ENCODE measurements around the gene ESR1.

ESR1 gene

GRCh38 chr6:152094992-152095592, 287.6 kb downstream of the ESR1 start:
- Mint-ChIP-seq H3K9me3 (no peaks in the 10 kb centered on the region), H3K36me3 (peaks cover 3% of the 10 kb centered on the region), H3K4me3 (no peak overlapping the region), H3K4me1 (no peaks in the 10 kb centered on the region), H3K27me3 (no peaks in the 10 kb centered on the region), H3K27ac (no peak overlapping the region)

DNA sequence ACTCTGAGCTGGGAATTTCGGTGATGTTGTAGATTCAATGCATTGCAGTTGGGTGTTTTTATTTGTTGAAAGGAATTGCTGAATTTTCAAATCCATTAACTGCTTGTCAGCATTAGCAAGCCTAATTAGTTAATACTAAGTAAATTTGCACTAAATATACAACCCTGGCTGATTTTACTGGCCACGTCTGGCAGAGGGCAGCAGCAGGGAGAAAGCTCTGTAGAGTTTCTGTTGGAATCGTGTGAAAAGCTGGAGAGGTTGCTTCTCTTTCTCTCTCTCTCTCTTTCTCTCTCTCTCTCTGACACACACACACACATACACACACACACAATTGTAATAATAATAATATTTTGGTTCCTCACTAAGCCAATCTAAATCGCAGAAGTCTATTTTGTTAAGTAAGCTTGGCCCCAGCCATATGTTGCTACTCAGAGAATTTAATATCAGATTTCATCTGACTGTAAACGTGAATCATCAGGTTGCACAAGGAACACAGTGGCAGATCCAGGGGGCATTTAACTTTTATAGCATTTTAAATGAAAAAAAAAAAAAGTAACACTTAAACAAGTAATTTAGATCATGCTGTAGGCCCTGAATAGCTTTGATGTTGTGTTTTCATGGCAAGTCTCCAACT, 289.5 kb downstream of the ESR1 start:
- H3K4me3 Mint-ChIP-seq = no peak overlapping the region
- H3K36me3 Mint-ChIP-seq = peaks cover 3% of the 10 kb centered on the region
- H3K9me3 Mint-ChIP-seq = no peaks in the 10 kb centered on the region
- no peaks in the 10 kb centered on the region for H3K27me3 Mint-ChIP-seq
- no peak overlapping the region for H3K27ac Mint-ChIP-seq
- H3K4me1 Mint-ChIP-seq = no peaks in the 10 kb centered on the region

DNA sequence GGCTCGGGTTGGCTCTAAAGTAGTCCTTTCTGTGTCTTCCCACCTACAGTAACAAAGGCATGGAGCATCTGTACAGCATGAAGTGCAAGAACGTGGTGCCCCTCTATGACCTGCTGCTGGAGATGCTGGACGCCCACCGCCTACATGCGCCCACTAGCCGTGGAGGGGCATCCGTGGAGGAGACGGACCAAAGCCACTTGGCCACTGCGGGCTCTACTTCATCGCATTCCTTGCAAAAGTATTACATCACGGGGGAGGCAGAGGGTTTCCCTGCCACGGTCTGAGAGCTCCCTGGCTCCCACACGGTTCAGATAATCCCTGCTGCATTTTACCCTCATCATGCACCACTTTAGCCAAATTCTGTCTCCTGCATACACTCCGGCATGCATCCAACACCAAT, 291.2 kb downstream of the ESR1 start:
- peaks cover 3% of the 10 kb centered on the region for H3K36me3 Mint-ChIP-seq
- H3K4me1 Mint-ChIP-seq = no peaks in the 10 kb centered on the region
- H3K27me3 Mint-ChIP-seq = no peaks in the 10 kb centered on the region
- no peaks in the 10 kb centered on the region for H3K9me3 Mint-ChIP-seq
- no peak overlapping the region for H3K27ac Mint-ChIP-seq
- H3K4me3 Mint-ChIP-seq = no peak overlapping the region

- Mint-ChIP-seq H3K4me3 (no peak overlapping the region), H3K27ac (no peak overlapping the region), H3K4me1 (no peaks in the 10 kb centered on the region), H3K27me3 (no peaks in the 10 kb centered on the region), H3K9me3 (no peaks in the 10 kb centered on the region), H3K36me3 (peaks cover 3% of the 10 kb centered on the region)
Observed at GRCh38 chr6:152099446-152100182, 292.1 kb downstream of the ESR1 start.

DNA sequence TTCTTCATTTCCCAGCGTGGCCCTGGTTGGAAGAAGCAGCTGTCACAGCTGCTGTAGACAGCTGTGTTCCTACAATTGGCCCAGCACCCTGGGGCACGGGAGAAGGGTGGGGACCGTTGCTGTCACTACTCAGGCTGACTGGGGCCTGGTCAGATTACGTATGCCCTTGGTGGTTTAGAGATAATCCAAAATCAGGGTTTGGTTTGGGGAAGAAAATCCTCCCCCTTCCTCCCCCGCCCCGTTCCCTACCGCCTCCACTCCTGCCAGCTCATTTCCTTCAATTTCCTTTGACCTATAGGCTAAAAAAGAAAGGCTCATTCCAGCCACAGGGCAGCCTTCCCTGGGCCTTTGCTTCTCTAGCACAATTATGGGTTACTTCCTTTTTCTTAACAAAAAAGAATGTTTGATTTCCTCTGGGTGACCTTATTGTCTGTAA, 292.7 kb downstream of the ESR1 start:
- Mint-ChIP-seq H3K4me1 (no peaks in the 10 kb centered on the region), H3K27me3 (no peaks in the 10 kb centered on the region), H3K9me3 (no peaks in the 10 kb centered on the region), H3K27ac (no peak overlapping the region), H3K4me3 (no peak overlapping the region), H3K36me3 (peaks cover 3% of the 10 kb centered on the region)

DNA sequence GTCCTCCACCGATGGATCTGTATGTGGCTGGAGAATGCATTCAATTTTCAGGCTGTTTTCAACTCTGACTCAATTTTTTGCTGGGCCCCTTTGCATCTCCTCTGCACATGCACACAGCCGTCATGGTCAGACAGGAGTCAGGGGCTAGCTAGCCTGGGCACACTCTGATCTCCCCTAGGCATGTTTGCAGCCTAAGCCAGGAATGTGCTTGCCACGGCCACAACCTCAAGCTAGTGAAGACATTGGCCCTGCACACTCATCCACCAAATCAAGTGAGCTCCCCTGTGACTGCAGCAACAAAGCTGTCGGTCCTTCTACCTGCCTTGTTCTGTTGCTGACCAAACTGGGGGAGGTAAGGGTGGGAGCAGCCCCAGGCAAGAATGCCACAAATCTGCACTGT, 300.5 kb downstream of the ESR1 start:
- no peaks in the 10 kb centered on the region for H3K4me1 Mint-ChIP-seq
- H3K27me3 Mint-ChIP-seq = no peaks in the 10 kb centered on the region
- H3K36me3 Mint-ChIP-seq = peaks cover 2% of the 10 kb centered on the region
- no peaks in the 10 kb centered on the region for H3K9me3 Mint-ChIP-seq
- H3K4me3 Mint-ChIP-seq = no peak overlapping the region
- H3K27ac Mint-ChIP-seq = no peak overlapping the region

GRCh38 chr6:152110886-152111820, 303.7 kb downstream of the ESR1 start:
- Mint-ChIP-seq H3K27ac (no peak overlapping the region), H3K4me1 (no peaks in the 10 kb centered on the region), H3K27me3 (no peaks in the 10 kb centered on the region), H3K36me3 (peaks cover 2% of the 10 kb centered on the region), H3K9me3 (no peaks in the 10 kb centered on the region), H3K4me3 (no peak overlapping the region)

DNA sequence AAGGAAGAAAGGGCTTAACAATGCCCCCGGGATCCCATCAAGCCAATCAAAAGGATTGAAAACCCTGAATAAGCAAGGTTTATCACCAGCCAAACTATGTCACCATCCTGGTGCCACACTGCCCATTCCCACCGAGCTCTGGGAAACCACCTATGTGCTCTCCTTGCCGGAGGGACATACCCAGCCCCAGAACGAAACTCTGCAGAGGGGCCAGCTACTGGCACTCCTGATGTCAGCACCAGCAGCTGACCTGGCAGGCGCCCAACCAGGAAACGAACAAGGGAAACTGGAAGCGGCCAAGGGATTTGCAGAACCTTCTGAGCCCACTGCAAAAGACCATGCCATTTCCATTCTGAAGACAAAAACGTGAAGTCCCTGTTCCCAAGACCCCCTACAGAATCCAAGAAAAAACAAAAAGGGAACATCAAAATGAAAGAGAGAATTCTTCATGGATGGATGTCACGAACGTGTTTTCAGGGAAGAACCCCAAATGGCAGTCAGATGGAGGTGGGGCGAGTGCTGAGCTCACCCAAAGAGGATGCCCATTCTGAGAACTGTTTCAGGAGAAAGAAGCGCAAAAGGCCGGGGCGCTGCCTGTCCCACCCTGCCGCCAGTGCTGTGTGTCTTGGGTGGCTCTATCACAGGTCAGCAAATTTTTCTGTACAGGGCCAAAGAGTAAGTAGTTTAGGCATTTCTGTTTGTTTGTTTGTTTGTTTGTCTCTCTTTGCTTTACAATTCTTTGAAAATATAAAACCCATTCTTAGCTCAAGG, 305.2 kb downstream of the ESR1 start:
- Mint-ChIP-seq H3K4me3 (no peak overlapping the region), H3K27ac (no peak overlapping the region)

DNA sequence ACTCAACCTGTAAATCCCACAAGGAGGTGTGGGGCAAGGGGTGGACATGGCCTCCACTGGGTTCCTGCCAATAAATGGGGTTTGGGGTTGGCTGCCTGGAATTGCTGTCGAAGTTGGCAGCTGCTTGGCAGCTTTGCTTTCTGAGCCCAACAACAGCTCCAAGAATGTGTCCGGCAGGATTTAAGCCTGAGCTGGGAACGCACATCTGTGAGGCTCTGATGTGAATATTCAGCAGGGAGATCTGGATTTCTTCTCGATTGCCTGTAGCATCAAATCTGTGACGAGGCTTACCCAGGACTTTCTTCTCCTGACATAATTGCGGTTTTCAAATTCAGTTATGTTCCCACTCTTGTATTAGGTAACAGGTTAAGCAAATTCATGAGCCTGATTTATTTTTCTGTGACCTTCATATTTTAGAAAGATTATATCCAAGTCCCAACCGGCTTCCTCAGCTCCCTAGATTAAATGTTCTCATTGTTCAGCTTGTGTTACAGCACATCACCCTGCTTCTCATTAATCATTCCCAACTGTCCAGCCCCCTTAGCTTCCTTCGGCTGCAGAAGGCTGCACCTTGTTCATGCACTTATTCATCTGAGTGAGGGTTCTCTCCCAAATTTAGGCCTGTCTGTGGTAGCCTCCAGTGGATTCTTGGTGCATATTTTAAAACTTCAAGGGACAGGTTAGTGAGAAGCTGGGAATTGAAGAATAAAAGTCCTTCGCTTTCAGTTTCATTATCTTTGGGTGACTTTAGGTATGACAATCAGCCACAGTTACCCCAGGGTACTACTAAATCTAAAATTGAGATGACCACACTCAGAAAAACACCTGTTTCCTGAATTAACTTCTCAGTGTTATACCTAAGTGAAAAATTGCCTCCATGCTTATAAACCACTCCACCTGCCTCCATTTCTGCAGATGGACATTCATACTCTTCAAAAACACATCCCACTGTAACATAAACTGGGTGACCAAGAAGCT, 310.0 kb downstream of the ESR1 start:
- Mint-ChIP-seq H3K4me3 (no peak overlapping the region), H3K4me1 (peaks cover 8% of the 10 kb centered on the region), H3K36me3 (peaks cover 23% of the 10 kb centered on the region), H3K9me3 (no peaks in the 10 kb centered on the region), H3K27ac (no peak overlapping the region), H3K27me3 (no peaks in the 10 kb centered on the region)

More for the DNA sequence above, 305.2 kb downstream of the ESR1 start:
- H3K27me3 Mint-ChIP-seq = no peaks in the 10 kb centered on the region
- no peaks in the 10 kb centered on the region for H3K36me3 Mint-ChIP-seq
- peaks cover 4% of the 10 kb centered on the region for H3K4me1 Mint-ChIP-seq
- H3K9me3 Mint-ChIP-seq = no peaks in the 10 kb centered on the region

DNA sequence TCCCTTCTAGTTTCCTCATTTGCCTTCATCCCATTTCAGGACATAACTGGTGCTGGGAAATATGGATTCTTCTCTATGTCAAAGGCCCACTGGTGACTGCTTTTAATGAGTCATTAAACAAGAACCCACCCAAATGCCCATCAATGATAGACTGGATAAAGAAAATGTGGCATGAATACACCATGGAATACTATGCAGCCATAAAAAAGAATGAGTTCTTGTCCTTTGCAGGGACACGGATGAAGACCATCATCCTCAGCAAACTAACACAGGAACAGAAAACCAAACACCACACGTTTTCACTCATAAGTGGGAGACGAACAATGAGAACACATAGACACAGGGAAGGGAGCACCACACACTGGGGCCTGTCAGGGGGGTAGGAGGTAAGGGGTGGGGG, 310.7 kb downstream of the ESR1 start:
- Mint-ChIP-seq H3K36me3 (peaks cover 23% of the 10 kb centered on the region), H3K4me3 (no peak overlapping the region), H3K9me3 (no peaks in the 10 kb centered on the region), H3K4me1 (peaks cover 8% of the 10 kb centered on the region), H3K27ac (no peak overlapping the region), H3K27me3 (no peaks in the 10 kb centered on the region)

GRCh38 chr6:152118678-152119077, 311.2 kb downstream of the ESR1 start:
- Mint-ChIP-seq H3K4me3 (no peak overlapping the region), H3K9me3 (no peaks in the 10 kb centered on the region), H3K36me3 (peaks cover 26% of the 10 kb centered on the region), H3K4me1 (peaks cover 8% of the 10 kb centered on the region), H3K27me3 (no peaks in the 10 kb centered on the region), H3K27ac (no peak overlapping the region)

DNA sequence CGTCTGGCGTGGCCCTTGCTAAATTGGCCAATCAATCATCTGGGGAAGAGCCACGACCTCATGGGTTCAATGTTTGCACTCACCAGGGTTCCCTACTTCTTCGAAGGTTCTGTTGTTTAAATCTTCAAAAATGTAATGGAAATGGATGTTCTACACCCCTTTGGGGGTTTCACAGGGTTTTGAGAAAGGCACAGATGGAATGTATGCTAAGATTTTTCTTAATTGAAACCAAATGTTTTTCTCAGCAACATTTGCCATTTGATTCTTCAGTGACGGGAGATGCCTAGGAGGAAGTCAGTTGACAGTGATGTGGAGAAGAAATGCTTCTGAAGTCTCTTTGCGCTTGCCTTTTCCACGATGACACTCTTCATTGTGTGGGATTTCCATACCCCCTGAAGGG, 312.3 kb downstream of the ESR1 start:
- no peak overlapping the region for H3K27ac Mint-ChIP-seq
- H3K4me1 Mint-ChIP-seq = peaks cover 11% of the 10 kb centered on the region
- H3K9me3 Mint-ChIP-seq = no peaks in the 10 kb centered on the region
- H3K4me3 Mint-ChIP-seq = no peak overlapping the region
- H3K27me3 Mint-ChIP-seq = no peaks in the 10 kb centered on the region
- peaks cover 26% of the 10 kb centered on the region for H3K36me3 Mint-ChIP-seq

- Mint-ChIP-seq H3K4me3 (no peak overlapping the region), H3K27ac (no peak overlapping the region), H3K36me3 (peaks cover 26% of the 10 kb centered on the region), H3K9me3 (no peaks in the 10 kb centered on the region), H3K4me1 (peaks cover 11% of the 10 kb centered on the region), H3K27me3 (no peaks in the 10 kb centered on the region)
Observed at GRCh38 chr6:152121910-152122309, 314.4 kb downstream of the ESR1 start.

- no peak overlapping the region for H3K4me3 Mint-ChIP-seq
- H3K4me1 Mint-ChIP-seq = peaks cover 10% of the 10 kb centered on the region
- H3K9me3 Mint-ChIP-seq = no peaks in the 10 kb centered on the region
- H3K27ac Mint-ChIP-seq = no peak overlapping the region
- no peaks in the 10 kb centered on the region for H3K27me3 Mint-ChIP-seq
- peaks cover 26% of the 10 kb centered on the region for H3K36me3 Mint-ChIP-seq
Observed at GRCh38 chr6:152122434-152122833, 315.0 kb downstream of the ESR1 start.
